Activated CD4-positive, alpha-beta T cell treated with anti-CD3 and anti-CD28 coated beads, Interleukin-2, amount 10 ng/mL, durations not matched to agents 24 days and 14 days (primary cell): ENCODE measurements around the gene POLRMT. TPM values are rescaled to one million over a fixed set of nuclear protein-coding genes. Genes with fewer than 3 reads are reported as not detected.

Source experiments
- total RNA-seq: library from RNA; stranded (reverse); gene quantifications from 2 replicates; pipeline ENCODE4 v1.2.3, GENCODE V29; 2022

Gene POLRMT
- total RNA-seq, 1 donor from 2014 or later = 103 TPM

Other genes with a start within 250 kb of the POLRMT start
- 0.07 and 0.17 TPM in 2 replicates for gene C2CD4C, start 224.4 kb downstream of the POLRMT start, total RNA-seq
- not detected in 2 replicates for gene SHC2, start 172.5 kb downstream of the POLRMT start, total RNA-seq
- 0.14 and 0.19 TPM in 2 replicates for gene MADCAM1, start 137.1 kb downstream of the POLRMT start, total RNA-seq
- 13.5 and 15.6 TPM in 2 replicates for gene TPGS1, start 126.0 kb downstream of the POLRMT start, total RNA-seq
- 52.8 and 55.0 TPM in 2 replicates for gene CDC34, start 101.8 kb downstream of the POLRMT start, total RNA-seq
- gene GZMM, start 89.5 kb downstream of the POLRMT start, total RNA-seq = 37.6 and 40.9 TPM in 2 replicates
- 291 and 297 TPM in 2 replicates for gene BSG, start 60.9 kb downstream of the POLRMT start, total RNA-seq
- 1.1 TPM in 2 replicates for gene HCN2, start 43.7 kb downstream of the POLRMT start, total RNA-seq
- gene FGF22, start 6.3 kb upstream of the POLRMT start, total RNA-seq = not detected in 2 replicates
- 109 and 110 TPM in 2 replicates for gene RNF126, start 29.7 kb upstream of the POLRMT start, total RNA-seq
- gene FSTL3, start 42.9 kb upstream of the POLRMT start, total RNA-seq = 7.2 and 7.7 TPM in 2 replicates
- gene PRSS57, start 61.9 kb upstream of the POLRMT start, total RNA-seq = not detected in 2 replicates
- 0.24 TPM in 1 of 2 replicates, not detected in the other for gene PALM, start 75.4 kb upstream of the POLRMT start, total RNA-seq
- not detected in 2 replicates for gene MISP, start 117.6 kb upstream of the POLRMT start, total RNA-seq
- 789 and 832 TPM in 2 replicates for gene PTBP1, start 163.9 kb upstream of the POLRMT start, total RNA-seq
- gene PLPPR3, start 188.4 kb upstream of the POLRMT start, total RNA-seq = not detected in 2 replicates
- not detected in 2 replicates for gene AZU1, start 194.3 kb upstream of the POLRMT start, total RNA-seq
- gene PRTN3, start 207.5 kb upstream of the POLRMT start, total RNA-seq = not detected in 2 replicates
- not detected in 2 replicates for gene ELANE, start 218.8 kb upstream of the POLRMT start, total RNA-seq
- gene CFD, start 226.1 kb upstream of the POLRMT start, total RNA-seq = 1.4 and 2.5 TPM in 2 replicates